IMR-90 (cell line): ENCODE results near the gene TMSB15C. TPM values are rescaled to one million over a fixed set of nuclear protein-coding genes. Genes with fewer than 3 reads are reported as not detected.
"Not testable (repeated sequence)": the region's sequence is repeated elsewhere in the genome, so short reads cannot be mapped to it uniquely, and the experiment has no call there.

Experiments
- ATAC-seq: fragments of 200-7000 bp; cut with Tn5 transposase; 2 replicates; pipeline ENCODE4 v1.9.1; 2020; ENCODE audit warnings: low read depth, mild to moderate bottlenecking, moderate library complexity
- BruUV-seq: library from RNA; stranded (reverse); fragments of 400-500 nt; replicated peaks from 2 replicates; lab custom pipeline; 2021; lab: Mats Ljungman, UMichigan
- CTCF ChIA-PET: fragments of 300-600 bp; formaldehyde crosslinking; extraction: SDS; loops from one replicate; lab custom pipeline; 2021; ENCODE audit warnings: antibody characterized with exemption; lab: Yijun Ruan, JAX
- POLR2A ChIA-PET: fragments of 300-600 bp; sonication (Branson Sonifier 250); formaldehyde crosslinking; loops from one replicate; lab custom pipeline; 2022; ENCODE audit warnings: antibody characterized with exemption; ENCODE audit not compliant: unreplicated experiment; lab: Charles Lee
- DNase-seq: peaks from one replicate; pipeline ENCODE4 v3.0.0; 2013
- H2AFZ ChIP-seq: replicated peaks from 2 replicates; pipeline ENCODE3; 2013; ENCODE audit warnings: low read length, mild to moderate bottlenecking; ENCODE audit not compliant: poor library complexity
- H2AK5ac ChIP-seq: 2 replicates; pipeline ENCODE4 v1.6.1; 2013; ENCODE audit warnings: low read depth, low read length, inconsistent platforms
- H2AK9ac ChIP-seq: replicated peaks from 2 replicates; pipeline ENCODE3; 2013; ENCODE audit warnings: mild to moderate bottlenecking, low read depth, low read length, moderate library complexity; ENCODE audit not compliant: poor library complexity
- H2BK120ac ChIP-seq: 2 replicates; pipeline ENCODE4 v1.6.1; 2013; ENCODE audit warnings: low read depth, low read length, inconsistent platforms
- H2BK15ac ChIP-seq: 3 replicates; pipeline ENCODE4 v1.6.1; 2013; ENCODE audit warnings: low read depth, low read length, inconsistent platforms
- H2BK20ac ChIP-seq: 2 replicates; pipeline ENCODE4 v1.6.1; 2013; ENCODE audit warnings: low read depth, mild to moderate bottlenecking, inconsistent platforms, low read length, moderate library complexity
- H2BK5ac ChIP-seq: 2 replicates; pipeline ENCODE4 v1.6.1; 2013; ENCODE audit warnings: mild to moderate bottlenecking, low read depth, low read length, inconsistent platforms; ENCODE audit not compliant: poor library complexity, severe bottlenecking
- H3K14ac ChIP-seq: replicated peaks from 2 replicates; pipeline ENCODE4 v1.6.1; 2013; ENCODE audit warnings: low read depth, low read length, inconsistent platforms
- H3K18ac ChIP-seq: 2 replicates; pipeline ENCODE4 v1.6.1; 2013; ENCODE audit warnings: low read depth, low read length, control low read depth
- H3K23ac ChIP-seq: 2 replicates; pipeline ENCODE4 v1.6.1; 2013; ENCODE audit warnings: low read depth, low read length, inconsistent platforms
- H3K27ac ChIP-seq: 2 replicates; pipeline ENCODE4 v1.5.1; 2013; ENCODE audit warnings: mild to moderate bottlenecking, control low read depth, low read length; ENCODE audit not compliant: insufficient read depth
- H3K27me3 ChIP-seq: 2 replicates; pipeline ENCODE4 v1.6.1; 2013; ENCODE audit warnings: low read length; ENCODE audit not compliant: control insufficient read depth, insufficient read depth
- H3K36me3 ChIP-seq: 2 replicates; pipeline ENCODE4 v1.6.1; 2013; ENCODE audit warnings: low read length, mixed read lengths; ENCODE audit not compliant: control insufficient read depth, insufficient read depth
- H3K4ac ChIP-seq: 2 replicates; pipeline ENCODE4 v1.6.1; 2013; ENCODE audit warnings: low read depth, low read length, inconsistent platforms
- H3K4me1 ChIP-seq: 2 replicates; pipeline ENCODE4 v1.6.1; 2013; ENCODE audit warnings: low read length, mixed read lengths; ENCODE audit not compliant: control insufficient read depth, insufficient read depth
- H3K4me2 ChIP-seq: 2 replicates; pipeline ENCODE4 v1.6.1; 2013; ENCODE audit warnings: low read depth, mild to moderate bottlenecking, control low read depth, low read length, moderate library complexity
- H3K4me3 ChIP-seq: 2 replicates; pipeline ENCODE4 v1.5.1; 2013; ENCODE audit warnings: low read depth, mild to moderate bottlenecking, control low read depth, low read length, moderate library complexity; ENCODE audit not compliant: insufficient read depth
- H3K56ac ChIP-seq: 2 replicates; pipeline ENCODE4 v1.6.1; 2013; ENCODE audit warnings: low read length, inconsistent platforms; ENCODE audit not compliant: insufficient read depth; ENCODE audit errors: extremely low read depth
- H3K79me1 ChIP-seq, 2 experiments: 2 replicates each; pipeline ENCODE4 v1.6.1; 2013; ENCODE audit warnings: low read length in 2 of 2, inconsistent platforms in 1 of 2, low read depth in 1 of 2
- H3K9ac ChIP-seq: 2 replicates; pipeline ENCODE4 v1.6.1; 2013; ENCODE audit warnings: low read depth, low read length, control low read depth
- H3K9me1 ChIP-seq: 2 replicates; pipeline ENCODE4 v1.6.1; 2013; ENCODE audit warnings: low read length, inconsistent platforms; ENCODE audit not compliant: insufficient read depth
- H3K9me3 ChIP-seq: 2 replicates; pipeline ENCODE4 v1.6.1; 2013; ENCODE audit warnings: low read length; ENCODE audit not compliant: control insufficient read depth, insufficient read depth
- H4K20me1 ChIP-seq: 2 replicates; pipeline ENCODE4 v1.6.1; 2013; ENCODE audit warnings: low read length, inconsistent platforms; ENCODE audit not compliant: insufficient read depth
- H4K5ac ChIP-seq: 2 replicates; pipeline ENCODE4 v1.6.1; 2013; ENCODE audit warnings: mild to moderate bottlenecking, low read depth, low read length, control low read depth
- H4K8ac ChIP-seq, 2 experiments: 2 replicates each; pipeline ENCODE4 v1.6.1; 2013; ENCODE audit warnings: low read depth in 2 of 2, low read length in 2 of 2, control low read depth in 1 of 2, inconsistent platforms in 1 of 2
- H4K91ac ChIP-seq: 2 replicates; pipeline ENCODE4 v1.6.1; 2013; ENCODE audit warnings: low read depth, low read length, inconsistent platforms; ENCODE audit not compliant: insufficient read depth
- WGBS, 2 experiments: methylation state at CpG; one replicate each; pipeline versions ENCODE4 v1.1.5 to v1.1.7; 2013; ENCODE audit warnings: missing lambda C conversion rate in 2 of 2; ENCODE audit not compliant: insufficient read length in 1 of 2; ENCODE audit errors: extremely low coverage in 2 of 2; 5-methylcytosine and 5-hydroxymethylcytosine counted together
- dilution Hi-C: fragments of 300-500 bp; cut with HindIII; formaldehyde crosslinking; loops from one replicate; pipeline ENCODE4 v1.14.3; 2018; ENCODE audit warnings: low sequenced_read_pairs; ENCODE audit not compliant: unreplicated experiment
- in situ Hi-C: fragments of 300-500 bp; cut with MboI; formaldehyde crosslinking; loops from 3 replicates; pipeline ENCODE4 v1.14.3; 2019; ENCODE audit warnings: low sequenced_read_pairs, inconsistent platforms, mixed read lengths
- intact Hi-C: fragments of 100-400 bp; cut with micrococcal nuclease; formaldehyde crosslinking; loops from 2 replicates; pipeline ENCODE4 v1.10.0; 2022
- polyA plus RNA-seq, 3 experiments: library from polyadenylated mRNA; depleted of rRNA; stranded (reverse); fragments of >200 nt; gene quantifications; 2 replicates each; pipeline ENCODE4 v1.2.3, GENCODE V29; 2012; ENCODE audit warnings: low replicate concordance in 1 of 3
- total RNA-seq: library from RNA; depleted of rRNA; stranded (reverse); fragments of >200 nt; gene quantifications from 2 replicates; pipeline ENCODE4 v1.2.3, GENCODE V29; 2012

Gene TMSB15C
- total and polyA plus RNA-seq, 2 of the 4 experiments (the other 2 are of a cell fraction) = 1.9 to 2.0 TPM

- H2AK5ac ChIP-seq, H3K18ac ChIP-seq, H4K20me1 ChIP-seq, H3K27ac ChIP-seq, H3K9me1 ChIP-seq, H2BK15ac ChIP-seq, H3K4me3 ChIP-seq, ATAC-seq, in situ Hi-C loops, H3K4me1 ChIP-seq, POLR2A ChIA-PET, dilution Hi-C loops, H2BK20ac ChIP-seq, H2AK9ac ChIP-seq, H3K14ac ChIP-seq, H3K4ac ChIP-seq, H3K36me3 ChIP-seq, H2BK5ac ChIP-seq, H3K23ac ChIP-seq, H3K56ac ChIP-seq, H2AFZ ChIP-seq, H2BK120ac ChIP-seq, H3K4me2 ChIP-seq, CTCF ChIA-PET, H3K9ac ChIP-seq, H4K8ac ChIP-seq, BruUV-seq, H3K27me3 ChIP-seq, H3K79me1 ChIP-seq, H3K9me3 ChIP-seq, DNase-seq, H4K5ac ChIP-seq, intact Hi-C loops, H4K91ac ChIP-seq: not testable (repeated sequence)
- WGBS, 2 experiments = no CpG with 5 or more reads among the region's 6 CpGs
These were observed 1.8 kb upstream of the TMSB15C start for GRCh38 chrX:104077854-104078253.

- in situ Hi-C loops, H3K4me3 ChIP-seq, H3K9ac ChIP-seq, BruUV-seq, H3K4ac ChIP-seq, H3K9me3 ChIP-seq, H3K27me3 ChIP-seq, dilution Hi-C loops, ATAC-seq, H4K91ac ChIP-seq, H3K36me3 ChIP-seq, CTCF ChIA-PET, H2BK15ac ChIP-seq, H2AFZ ChIP-seq, H3K23ac ChIP-seq, H2BK5ac ChIP-seq, H2BK20ac ChIP-seq, H2BK120ac ChIP-seq, DNase-seq, H2AK9ac ChIP-seq, H3K18ac ChIP-seq, H4K8ac ChIP-seq, H3K14ac ChIP-seq, H3K4me1 ChIP-seq, H4K5ac ChIP-seq, H4K20me1 ChIP-seq, intact Hi-C loops, H3K27ac ChIP-seq, H2AK5ac ChIP-seq, POLR2A ChIA-PET, H3K9me1 ChIP-seq, H3K79me1 ChIP-seq, H3K56ac ChIP-seq, H3K4me2 ChIP-seq: not testable (repeated sequence)
- WGBS, 2 experiments = no CpG with 5 or more reads among the region's 18 CpGs
These were observed 13.4 kb downstream of the TMSB15C start for GRCh38 chrX:104062636-104063035.
